ENCODE data around the gene PKN1.

DNA sequence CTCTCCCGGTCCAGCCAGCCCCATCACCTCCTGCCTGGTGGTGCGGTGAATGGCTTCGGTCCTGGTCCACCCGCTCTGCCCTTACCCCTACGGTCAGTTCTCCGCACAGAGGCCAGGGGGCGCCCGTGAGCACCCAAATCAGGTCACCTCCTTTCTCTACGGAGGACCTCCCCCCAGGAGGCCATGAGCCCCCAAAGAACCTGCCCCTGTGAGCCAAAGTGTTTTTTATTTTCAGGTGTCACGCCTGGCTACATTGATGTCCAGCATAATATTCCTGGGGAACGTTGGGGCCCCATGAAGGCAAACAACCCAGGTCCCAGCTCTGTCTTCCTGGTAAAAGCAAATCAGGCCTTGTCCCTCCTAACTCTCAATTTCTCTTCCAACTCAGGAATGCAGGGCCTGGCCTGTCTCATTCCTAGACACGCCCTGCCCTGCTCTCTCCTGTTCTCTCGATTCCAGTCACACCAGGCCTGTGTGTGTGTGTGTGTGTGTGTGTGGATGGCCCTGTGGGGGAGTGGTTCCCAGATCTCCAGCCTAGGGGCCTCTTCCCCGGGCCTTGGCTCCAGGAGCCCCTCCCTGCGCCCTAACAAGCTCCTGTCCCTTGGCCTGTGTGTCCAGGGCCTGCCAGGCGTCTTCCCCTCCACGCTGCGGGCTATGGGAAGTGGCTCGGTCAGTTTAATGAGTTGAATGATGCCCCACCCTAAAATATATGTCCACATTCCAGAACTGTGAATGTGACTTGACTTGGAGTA is 72.6 kb downstream of the PKN1 start:
- TF ChIP-seq CTCF (conservative IDR thresholded peaks at IDR 0.05) (peak; percentile 94), ZFX (IDR thresholded peaks at IDR 0.05) (no peak)

Data from C4-2B (cell line).